Measurements from ENCODE around the gene TDP1. TPM values are rescaled to one million over a fixed set of nuclear protein-coding genes. Genes with fewer than 3 reads are reported as not detected.

The TDP1 gene
- total and polyA plus RNA-seq, 9 of the 15 experiments (the other 6 are each of a cell fraction or from before 2014, with no cell fraction given): 21.4 to 41.6 (median 32.3) TPM

- no TSS peak for BruUV-seq (replicated peaks)
- WGBS (ENCODE audit: insufficient coverage, low coverage, missing lambda C conversion rate): 92% methylated on average over 2 of the region's 2 CpGs
- no peak for TF ChIP-seq SETDB1 (IDR thresholded peaks at IDR 0.05; ENCODE audit: low read length)
- TF ChIP-seq KDM1A (IDR thresholded peaks at IDR 0.05): no peak
- TF ChIP-seq PHF8 (IDR thresholded peaks at IDR 0.05; ENCODE audit: borderline replicate concordance, low read length): no peak
- TF ChIP-seq, protein P1, sequence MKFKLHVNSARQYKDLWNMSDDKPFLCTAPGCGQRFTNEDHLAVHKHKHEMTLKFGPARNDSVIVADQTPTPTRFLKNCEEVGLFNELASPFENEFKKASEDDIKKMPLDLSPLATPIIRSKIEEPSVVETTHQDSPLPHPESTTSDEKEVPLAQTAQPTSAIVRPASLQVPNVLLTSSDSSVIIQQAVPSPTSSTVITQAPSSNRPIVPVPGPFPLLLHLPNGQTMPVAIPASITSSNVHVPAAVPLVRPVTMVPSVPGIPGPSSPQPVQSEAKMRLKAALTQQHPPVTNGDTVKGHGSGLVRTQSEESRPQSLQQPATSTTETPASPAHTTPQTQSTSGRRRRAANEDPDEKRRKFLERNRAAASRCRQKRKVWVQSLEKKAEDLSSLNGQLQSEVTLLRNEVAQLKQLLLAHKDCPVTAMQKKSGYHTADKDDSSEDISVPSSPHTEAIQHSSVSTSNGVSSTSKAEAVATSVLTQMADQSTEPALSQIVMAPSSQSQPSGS (CRISPR knock-in tag; IDR thresholded peaks at IDR 0.05): no peak
- TF ChIP-seq, protein P2, sequence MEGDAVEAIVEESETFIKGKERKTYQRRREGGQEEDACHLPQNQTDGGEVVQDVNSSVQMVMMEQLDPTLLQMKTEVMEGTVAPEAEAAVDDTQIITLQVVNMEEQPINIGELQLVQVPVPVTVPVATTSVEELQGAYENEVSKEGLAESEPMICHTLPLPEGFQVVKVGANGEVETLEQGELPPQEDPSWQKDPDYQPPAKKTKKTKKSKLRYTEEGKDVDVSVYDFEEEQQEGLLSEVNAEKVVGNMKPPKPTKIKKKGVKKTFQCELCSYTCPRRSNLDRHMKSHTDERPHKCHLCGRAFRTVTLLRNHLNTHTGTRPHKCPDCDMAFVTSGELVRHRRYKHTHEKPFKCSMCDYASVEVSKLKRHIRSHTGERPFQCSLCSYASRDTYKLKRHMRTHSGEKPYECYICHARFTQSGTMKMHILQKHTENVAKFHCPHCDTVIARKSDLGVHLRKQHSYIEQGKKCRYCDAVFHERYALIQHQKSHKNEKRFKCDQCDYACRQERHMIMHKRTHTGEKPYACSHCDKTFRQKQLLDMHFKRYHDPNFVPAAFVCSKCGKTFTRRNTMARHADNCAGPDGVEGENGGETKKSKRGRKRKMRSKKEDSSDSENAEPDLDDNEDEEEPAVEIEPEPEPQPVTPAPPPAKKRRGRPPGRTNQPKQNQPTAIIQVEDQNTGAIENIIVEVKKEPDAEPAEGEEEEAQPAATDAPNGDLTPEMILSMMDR (IDR thresholded peaks at IDR 0.05 in 2 of 3, conservative IDR thresholded peaks at IDR 0.05 in 1 of 3; ENCODE audit: insufficient read depth in 2 of 3, low read depth in 1 of 3, low read length in 3 of 3): no peak
- TF ChIP-seq ZKSCAN3 (CRISPR knock-in tag; IDR thresholded peaks at IDR 0.05): no peak
- TF ChIP-seq HEY1 (CRISPR knock-in tag; IDR thresholded peaks at IDR 0.05; ENCODE audit: borderline replicate concordance): no peak
- TF ChIP-seq HSF4 (CRISPR knock-in tag; IDR thresholded peaks at IDR 0.05; ENCODE audit: borderline replicate concordance): no peak
- no peak for TF ChIP-seq ZEB2 (IDR thresholded peaks at IDR 0.05)
- no peak for TF ChIP-seq HDAC2 (IDR thresholded peaks at IDR 0.05)
- no peak for TF ChIP-seq NR4A1 (CRISPR knock-in tag; IDR thresholded peaks at IDR 0.05)
- TF ChIP-seq NR4A1 (tag; IDR thresholded peaks at IDR 0.05): no peak
- no peak for TF ChIP-seq ZSCAN29 (IDR thresholded peaks at IDR 0.05)
- TF ChIP-seq, protein P3, sequence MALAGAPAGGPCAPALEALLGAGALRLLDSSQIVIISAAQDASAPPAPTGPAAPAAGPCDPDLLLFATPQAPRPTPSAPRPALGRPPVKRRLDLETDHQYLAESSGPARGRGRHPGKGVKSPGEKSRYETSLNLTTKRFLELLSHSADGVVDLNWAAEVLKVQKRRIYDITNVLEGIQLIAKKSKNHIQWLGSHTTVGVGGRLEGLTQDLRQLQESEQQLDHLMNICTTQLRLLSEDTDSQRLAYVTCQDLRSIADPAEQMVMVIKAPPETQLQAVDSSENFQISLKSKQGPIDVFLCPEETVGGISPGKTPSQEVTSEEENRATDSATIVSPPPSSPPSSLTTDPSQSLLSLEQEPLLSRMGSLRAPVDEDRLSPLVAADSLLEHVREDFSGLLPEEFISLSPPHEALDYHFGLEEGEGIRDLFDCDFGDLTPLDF (CRISPR knock-in tag; IDR thresholded peaks at IDR 0.05): no peak
- TF ChIP-seq TOE1 (IDR thresholded peaks at IDR 0.05; ENCODE audit: borderline replicate concordance): no peak
- TF ChIP-seq TOE1 (CRISPR knock-in tag; IDR thresholded peaks at IDR 0.05; ENCODE audit: borderline replicate concordance, low read depth): no peak
- no peak for TF ChIP-seq BRF1 (IDR thresholded peaks at IDR 0.05; ENCODE audit: borderline replicate concordance, extremely low read depth, insufficient read length)
- no peak for TF ChIP-seq MTA1 (IDR thresholded peaks at IDR 0.05; ENCODE audit: borderline replicate concordance)
- TF ChIP-seq ZNF133 (CRISPR knock-in tag; IDR thresholded peaks at IDR 0.05): no peak
- POLR2A ChIA-PET: interaction anchor here (0.8 kb wide), 1 partner anchor 10 kb away, joined by 3 read pairs; no protein-coding TSS in a partner anchor
- Histone ChIP-seq H3K4me2 (ENCODE audit: insufficient read depth, low read length) (no peak overlapping the region), H3K4me3 (no peak overlapping the region), H3K9me3 (replicated peaks; ENCODE audit: control insufficient read depth, insufficient read depth, low read depth, low read length) (no peaks in the 10 kb centered on the region), H3K79me2 (ENCODE audit: control insufficient read depth, insufficient read depth, low read length) (peaks cover 27% of the 10 kb centered on the region), H2AFZ (ENCODE audit: low read depth, low read length) (no peak overlapping the region), H3K9me1 (ENCODE audit: control insufficient read depth, insufficient read depth, low read length) (no peaks in the 10 kb centered on the region), H3K27me3 (ENCODE audit: control insufficient read depth in 2 of 2, insufficient read depth in 2 of 2, low read length in 2 of 2) (no peaks in the 10 kb centered on the region), H4K20me1 (replicated peaks; ENCODE audit: control insufficient read depth, insufficient read depth, low read length) (no peaks in the 10 kb centered on the region), H3K4me1 (replicated peaks in 1 of 2; ENCODE audit: control insufficient read depth in 2 of 2, insufficient read depth in 2 of 2, low read length in 2 of 2) (peaks cover under 1 to 7% of the 10 kb centered on the region in 2 experiments; a peak in 3 of 5 replicates), H3K36me3 (ENCODE audit: control insufficient read depth, insufficient read depth, low read length) (peaks cover 26% of the 10 kb centered on the region; the same call in 2 of the 3 replicates), H3K27ac (ENCODE audit: extremely low read depth, low read depth, low read length) (no peak overlapping the region), H3K9ac (ENCODE audit: insufficient read depth in 1 of 2, low read depth in 2 of 2, low read length in 2 of 2) (no peak overlapping the region)
- CTCF ChIA-PET (ENCODE audit: low intra/inter-chr PET ratio): no interaction called here
- no peak for ATAC-seq
- in situ Hi-C loops (cut with MboI): no loop called here
- intact Hi-C loops (cut with micrococcal nuclease): no loop called here
- FAIRE-seq: no peak
- no peak for DNase-seq (ENCODE audit: extremely low read depth in 1 of 4, low spot score in 3 of 4)
Observed at GRCh38 chr14:89952576-89952975, 3.2 kb upstream of the TDP1 start.
